Activated B cell treated with CpG ODN at 0.5 μM for 24 hours (primary cell): ENCODE data around the gene AHNAK2. TPM values are rescaled to one million over a fixed set of nuclear protein-coding genes. Genes with fewer than 3 reads are reported as not detected.

ENCODE experiments used
- ATAC-seq: fragments of 200-7000 bp; cut with Tn5 transposase; one replicate; pipeline ENCODE4 v1.10.0; 2021; ENCODE audit warnings: low read depth, mild to moderate bottlenecking, moderate library complexity
- CTCF ChIA-PET: fragments of 350-600 bp; sonication (Branson Sonifier 250); formaldehyde crosslinking; loops from one replicate; lab custom pipeline; 2021; ENCODE audit warnings: antibody characterized with exemption; lab: Charles Lee
- POLR2A ChIA-PET: fragments of 350-600 bp; sonication (Branson Sonifier 250); formaldehyde crosslinking; loops from one replicate; lab custom pipeline; 2021; ENCODE audit warnings: antibody characterized with exemption; lab: Charles Lee
- DNase-seq: peaks from one replicate; pipeline ENCODE4 v3.0.0; 2022
- H3K27ac Mint-ChIP-seq: one replicate; pipeline ENCODE4 v1.8.0; 2020; ENCODE audit warnings: mixed read lengths
- H3K27me3 Mint-ChIP-seq: one replicate; pipeline ENCODE4 v1.8.0; 2021; ENCODE audit warnings: mixed read lengths
- H3K36me3 Mint-ChIP-seq: one replicate; pipeline ENCODE4 v1.8.0; 2021; ENCODE audit warnings: low read depth, mixed read lengths
- H3K4me1 Mint-ChIP-seq: one replicate; pipeline ENCODE4 v1.8.0; 2021; ENCODE audit warnings: mixed read lengths
- H3K4me3 Mint-ChIP-seq: one replicate; pipeline ENCODE4 v1.8.0; 2020; ENCODE audit warnings: mild to moderate bottlenecking, mixed read lengths
- H3K9me3 Mint-ChIP-seq: one replicate; pipeline ENCODE4 v1.8.0; 2020; ENCODE audit warnings: mixed read lengths
- CTCF ChIP-seq: fragments of 200-600 bp; IDR thresholded peaks from one replicate; pipeline ENCODE4 v1.8.0; 2022; ENCODE audit warnings: antibody characterized with exemption, mild to moderate bottlenecking
- intact Hi-C: fragments of 100-400 bp; cut with micrococcal nuclease; formaldehyde crosslinking; loops from one replicate; pipeline ENCODE4 v1.15.1; 2024
- total RNA-seq: library from RNA; stranded (reverse); gene quantifications from 2 replicates; pipeline ENCODE4 v1.2.3, GENCODE V29; 2022

The AHNAK2 gene
- total RNA-seq, 1 donor from 2014 or later = not detected

GRCh38 chr14:104994978-104995377 lies 16.8 kb upstream of the AHNAK2 start:
- DNase-seq = no peak
- intact Hi-C loops = no loop called here
- Mint-ChIP-seq H3K4me1 (no peaks in the 10 kb centered on the region), H3K27ac (no peak overlapping the region), H3K9me3 (no peaks in the 10 kb centered on the region), H3K27me3 (no peaks in the 10 kb centered on the region), H3K36me3 (no peaks in the 10 kb centered on the region), H3K4me3 (no peak overlapping the region)
- POLR2A ChIA-PET = no interaction called here
- no peak for ATAC-seq
- CTCF ChIA-PET = no interaction called here
- no peak for TF ChIP-seq CTCF

DNA sequence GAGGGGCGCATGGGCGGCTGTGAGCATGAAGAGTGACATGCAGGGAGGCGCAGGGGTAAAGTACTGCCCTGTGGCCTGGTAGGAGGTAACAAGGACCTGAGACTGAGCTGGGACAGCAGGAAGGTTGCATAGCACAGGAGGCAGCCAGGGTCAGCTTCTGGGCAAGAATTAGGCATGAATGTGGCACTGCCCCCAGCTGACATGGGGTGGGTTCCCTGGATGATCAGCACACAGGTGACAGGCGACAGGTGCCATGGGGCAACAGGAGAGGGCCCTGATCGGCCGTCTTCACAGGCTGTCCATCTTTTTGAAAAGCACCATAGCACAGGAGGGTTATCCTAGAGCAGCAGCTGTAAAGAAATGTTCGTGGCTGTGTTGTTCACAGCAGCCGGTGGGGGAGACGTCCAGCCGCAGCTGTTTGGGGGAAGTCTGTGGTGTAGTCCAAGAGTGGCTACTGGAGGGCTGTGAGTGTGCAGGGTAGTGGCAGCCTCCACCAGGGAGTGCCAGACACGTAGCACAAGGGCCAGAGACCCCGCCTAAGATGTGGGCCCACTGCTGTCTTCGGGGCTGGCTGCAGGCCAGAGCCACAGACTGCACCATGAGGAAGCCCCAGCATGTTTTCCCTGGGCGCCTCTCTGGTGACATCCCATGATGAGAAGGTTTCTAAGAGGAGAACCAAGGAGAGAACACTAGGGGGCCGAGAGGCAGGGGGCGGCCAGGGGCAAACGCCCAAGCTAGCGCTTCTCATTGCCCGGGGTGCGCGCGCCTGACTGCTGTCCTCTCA lies 15.8 kb upstream of the AHNAK2 start:
- ChIA-PET CTCF (interaction anchor here (1.1 kb wide), 1 partner anchor 19 kb away, joined by 4 read pairs; no protein-coding TSS in a partner anchor), POLR2A (no interaction called here)
- no peak overlapping the region for H3K4me3 Mint-ChIP-seq
- no peak overlapping the region for H3K27ac Mint-ChIP-seq
- no peaks in the 10 kb centered on the region for H3K9me3 Mint-ChIP-seq
- no peaks in the 10 kb centered on the region for H3K36me3 Mint-ChIP-seq
- no peaks in the 10 kb centered on the region for H3K27me3 Mint-ChIP-seq
- H3K4me1 Mint-ChIP-seq = no peaks in the 10 kb centered on the region
- DNase-seq = no peak
- no peak for ATAC-seq
- intact Hi-C loops = no loop called here
- TF ChIP-seq CTCF = no peak

GRCh38 chr14:104993306-104993705 lies 15.1 kb upstream of the AHNAK2 start:
- H3K27me3 Mint-ChIP-seq = peaks cover 3% of the 10 kb centered on the region

DNA sequence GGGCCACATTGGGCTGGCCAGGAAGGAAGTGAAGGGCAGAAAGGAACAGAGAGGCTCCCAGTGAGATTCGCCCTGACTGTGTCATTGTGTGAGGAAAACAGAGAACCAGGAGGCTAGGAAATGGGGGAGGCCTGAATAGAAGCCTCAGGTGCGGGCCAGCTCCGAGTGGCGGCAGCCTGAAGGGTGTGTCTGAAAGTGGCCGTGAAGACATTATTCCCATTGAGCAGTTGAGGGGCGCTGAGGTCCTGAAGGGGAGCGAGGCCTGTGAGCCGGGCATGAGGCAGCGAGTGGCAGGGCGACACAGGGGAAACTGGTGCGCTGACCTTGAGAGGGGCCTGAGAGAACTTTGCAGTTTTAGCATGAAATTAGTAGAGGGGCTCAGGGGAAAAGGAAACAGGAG lies 14.3 kb upstream of the AHNAK2 start:
- ChIA-PET POLR2A (no interaction called here), CTCF (no interaction called here)
- peaks cover 3% of the 10 kb centered on the region for H3K27me3 Mint-ChIP-seq
- TF ChIP-seq CTCF = no peak
- H3K4me1 Mint-ChIP-seq = no peaks in the 10 kb centered on the region
- H3K27ac Mint-ChIP-seq = no peak overlapping the region
- DNase-seq (no peak), ATAC-seq (no peak)
- H3K9me3 Mint-ChIP-seq = no peaks in the 10 kb centered on the region
- H3K36me3 Mint-ChIP-seq = no peaks in the 10 kb centered on the region
- intact Hi-C loops = no loop called here
- no peak overlapping the region for H3K4me3 Mint-ChIP-seq

More at GRCh38 chr14:104993306-104993705, 15.1 kb upstream of the AHNAK2 start:
- no peak overlapping the region for H3K4me3 Mint-ChIP-seq
- H3K36me3 Mint-ChIP-seq = no peaks in the 10 kb centered on the region
- ATAC-seq (no peak), DNase-seq (no peak)
- ChIA-PET POLR2A (no interaction called here), CTCF (interaction anchor here (1.1 kb wide), 1 partner anchor 18 kb away, joined by 4 read pairs; no protein-coding TSS in a partner anchor)
- no peak overlapping the region for H3K27ac Mint-ChIP-seq
- no peaks in the 10 kb centered on the region for H3K4me1 Mint-ChIP-seq
- intact Hi-C loops = no loop called here
- TF ChIP-seq CTCF = no peak
- H3K9me3 Mint-ChIP-seq = no peaks in the 10 kb centered on the region

GRCh38 chr14:104991896-104992230 lies 13.7 kb upstream of the AHNAK2 start:
- Mint-ChIP-seq H3K4me3 (no peak overlapping the region), H3K36me3 (no peaks in the 10 kb centered on the region), H3K27me3 (peaks cover 5% of the 10 kb centered on the region), H3K27ac (no peak overlapping the region), H3K4me1 (peaks cover 3% of the 10 kb centered on the region), H3K9me3 (no peaks in the 10 kb centered on the region)
- ATAC-seq = no peak
- DNase-seq = no peak
- no peak for TF ChIP-seq CTCF
- CTCF ChIA-PET = no interaction called here
- POLR2A ChIA-PET = no interaction called here
- intact Hi-C loops = no loop called here
